Psoas muscle (tissue), 8 donors: ENCODE measurements around the gene APBB2. TPM values are rescaled to one million over a fixed set of nuclear protein-coding genes. Genes with fewer than 3 reads are reported as not detected.

ENCODE experiments used
- ATAC-seq, 4 donors: fragments of 200-7000 bp; cut with Tn5 transposase; one replicate each; pipeline ENCODE4 v1.9.1; 2020; ENCODE audit warnings: moderate library complexity in 3 of 4, mild to moderate bottlenecking in 2 of 4
- DNase-seq, 2 donors: peaks; one replicate each; pipeline ENCODE4 v3.0.0-alpha.2; 2020
- H3K27ac ChIP-seq: fragments of 200-600 bp; one replicate; pipeline ENCODE4 v1.8.0; 2022
- H3K27me3 ChIP-seq, 3 donors: fragments of 200-600 bp in 1 of 3; one replicate each; pipeline versions ENCODE4 v1.6.1 to v1.8.0; 2013 to 2022; ENCODE audit warnings: low read length in 2 of 3, mild to moderate bottlenecking in 2 of 3, moderate library complexity in 1 of 3; ENCODE audit not compliant: insufficient read depth in 3 of 3
- H3K36me3 ChIP-seq, 2 donors: fragments of 200-600 bp in 1 of 2; one replicate each; pipeline versions ENCODE4 v1.6.1 to v1.8.0; 2013 to 2022; ENCODE audit warnings: low read depth in 1 of 2, mild to moderate bottlenecking in 1 of 2, moderate library complexity in 1 of 2; ENCODE audit not compliant: insufficient read depth in 1 of 2
- H3K4me1 ChIP-seq: fragments of 200-600 bp; one replicate; pipeline ENCODE4 v1.8.0; 2022
- H3K4me3 ChIP-seq: fragments of 200-600 bp; one replicate; pipeline ENCODE4 v1.8.0; 2022; ENCODE audit warnings: mild to moderate bottlenecking
- H3K9me3 ChIP-seq: fragments of 200-600 bp; one replicate; pipeline ENCODE4 v1.8.0; 2022
- WGBS, 3 donors: extraction: QIAGEN DNeasy Blood & Tissue Kit; methylation state at CpG; one replicate each; pipeline versions ENCODE4 v1.1.6 to v1.1.7; 2013; 5-methylcytosine and 5-hydroxymethylcytosine counted together
- intact Hi-C, 2 donors: fragments of 100-400 bp; cut with DNase I; formaldehyde crosslinking; loops; one replicate each; pipeline versions ENCODE4 v1.11.0 to v1.14.2; 2022
- polyA plus RNA-seq, 3 donors: library from polyadenylated mRNA; stranded (reverse); fragments of 200-250 nt; gene quantifications; one replicate each; pipeline ENCODE4 v1.2.3, GENCODE V29; 2013
- total RNA-seq, 4 donors: library from RNA; stranded (reverse); fragmentation: NEBNext Ultra II Directional in 2 of 4; extraction: Animal tissue kit (Norgen Biotek cat#: 25700) in 2 of 4; gene quantifications; one replicate each; pipeline versions ENCODE4 v1.2.1 to v1.2.4, GENCODE V29; 2021 to 2023
- TF ChIP-seq, protein P1 (sequence below): fragments of 200-600 bp; IDR thresholded peaks from one replicate; pipeline ENCODE4 v1.8.0; 2022; ENCODE audit warnings: antibody characterized with exemption
- donor health status: healthy with polysubstance abuse.
- donor health status: DM: no; HTN: no; CAD: no; lungs with moderate emphysema.
- donor health status: Bipolar disorder and iron deficiency.
- donor health status: healthy.
- donor health status: DM: yes; HTN: yes; CAD: no.
- donor health status: DM: no; HTN: no; CAD: no.
- donor health status: DM: no; HTN: no; CAD: no.
- donor health status: DM: yes; HTN: yes; CAD: no.

Gene APBB2
- total and polyA plus RNA-seq, 7 donors = 3.1 to 37.4 (median 11.3) TPM

DNA sequence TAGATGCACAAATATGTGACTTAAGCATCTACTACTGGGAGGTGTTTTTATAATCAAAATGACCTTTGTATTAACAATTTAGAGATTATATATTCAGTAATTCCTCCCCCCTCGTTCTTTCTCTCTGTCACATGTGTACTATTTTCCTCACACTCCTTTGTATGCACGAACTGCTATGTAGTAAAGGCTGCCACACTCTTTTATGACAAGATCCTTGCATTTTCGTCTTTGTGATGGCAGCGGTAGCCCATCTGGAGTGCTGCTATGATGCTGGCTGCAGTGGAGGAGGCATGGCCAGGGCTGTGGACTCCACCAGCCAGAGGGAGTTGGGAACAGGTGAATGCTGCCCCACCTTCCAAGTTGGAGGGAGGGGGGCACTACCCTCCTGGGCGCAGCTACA lies 248.3 kb downstream of the APBB2 start:
- Histone ChIP-seq H3K9me3 (no peaks in the 10 kb centered on the region), H3K4me1 (no peaks in the 10 kb centered on the region), H3K27ac (no peak overlapping the region), H3K27me3 (no peaks in the 10 kb centered on the region), H3K4me3 (no peak overlapping the region), H3K36me3 (no peaks in the 10 kb centered on the region)
- intact Hi-C loops = no loop called here
- no peak for ATAC-seq
- 82 to 91% (median 91%) methylated on average over 5 of the region's 5 CpGs for WGBS, 3 donors
- TF ChIP-seq, protein P1, sequence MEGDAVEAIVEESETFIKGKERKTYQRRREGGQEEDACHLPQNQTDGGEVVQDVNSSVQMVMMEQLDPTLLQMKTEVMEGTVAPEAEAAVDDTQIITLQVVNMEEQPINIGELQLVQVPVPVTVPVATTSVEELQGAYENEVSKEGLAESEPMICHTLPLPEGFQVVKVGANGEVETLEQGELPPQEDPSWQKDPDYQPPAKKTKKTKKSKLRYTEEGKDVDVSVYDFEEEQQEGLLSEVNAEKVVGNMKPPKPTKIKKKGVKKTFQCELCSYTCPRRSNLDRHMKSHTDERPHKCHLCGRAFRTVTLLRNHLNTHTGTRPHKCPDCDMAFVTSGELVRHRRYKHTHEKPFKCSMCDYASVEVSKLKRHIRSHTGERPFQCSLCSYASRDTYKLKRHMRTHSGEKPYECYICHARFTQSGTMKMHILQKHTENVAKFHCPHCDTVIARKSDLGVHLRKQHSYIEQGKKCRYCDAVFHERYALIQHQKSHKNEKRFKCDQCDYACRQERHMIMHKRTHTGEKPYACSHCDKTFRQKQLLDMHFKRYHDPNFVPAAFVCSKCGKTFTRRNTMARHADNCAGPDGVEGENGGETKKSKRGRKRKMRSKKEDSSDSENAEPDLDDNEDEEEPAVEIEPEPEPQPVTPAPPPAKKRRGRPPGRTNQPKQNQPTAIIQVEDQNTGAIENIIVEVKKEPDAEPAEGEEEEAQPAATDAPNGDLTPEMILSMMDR = no peak
- no peak for DNase-seq

DNA sequence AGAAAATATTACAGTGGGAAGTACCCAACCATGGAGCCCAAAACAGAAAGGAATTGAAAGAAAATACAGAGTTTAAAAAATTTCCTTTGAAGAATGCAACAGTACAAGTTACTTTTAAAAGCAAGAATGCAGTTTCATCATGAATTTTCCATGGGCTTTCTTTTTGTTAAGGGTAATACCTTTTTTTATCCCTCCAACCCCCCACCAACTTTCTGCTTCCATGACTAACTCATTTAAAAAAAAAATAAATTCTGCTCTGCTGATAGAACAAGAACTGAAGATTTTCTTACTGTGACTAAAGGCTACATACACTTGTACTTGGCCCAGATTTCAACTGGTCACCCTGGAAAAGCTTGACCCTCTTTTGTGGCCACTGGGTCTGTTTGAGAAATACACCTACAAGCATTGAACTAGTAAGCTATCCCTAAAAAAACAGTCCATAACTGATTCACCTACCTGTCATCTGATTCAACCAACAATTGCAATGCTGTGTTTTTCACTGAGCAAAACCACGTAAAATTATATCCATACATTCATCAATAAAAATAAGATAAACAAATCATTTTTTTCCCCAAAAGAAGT lies 250.4 kb downstream of the APBB2 start:
- DNase-seq = no peak
- Histone ChIP-seq H3K27me3 (no peaks in the 10 kb centered on the region), H3K4me1 (no peaks in the 10 kb centered on the region), H3K4me3 (no peak overlapping the region), H3K9me3 (no peaks in the 10 kb centered on the region), H3K36me3 (no peaks in the 10 kb centered on the region), H3K27ac (no peak overlapping the region)
- intact Hi-C loops = no loop called here
- 95 to 100% (median 96%) methylated on average over 1 of the region's 1 CpG for WGBS, 3 donors
- TF ChIP-seq, protein P1 = no peak
- ATAC-seq = no peak

DNA sequence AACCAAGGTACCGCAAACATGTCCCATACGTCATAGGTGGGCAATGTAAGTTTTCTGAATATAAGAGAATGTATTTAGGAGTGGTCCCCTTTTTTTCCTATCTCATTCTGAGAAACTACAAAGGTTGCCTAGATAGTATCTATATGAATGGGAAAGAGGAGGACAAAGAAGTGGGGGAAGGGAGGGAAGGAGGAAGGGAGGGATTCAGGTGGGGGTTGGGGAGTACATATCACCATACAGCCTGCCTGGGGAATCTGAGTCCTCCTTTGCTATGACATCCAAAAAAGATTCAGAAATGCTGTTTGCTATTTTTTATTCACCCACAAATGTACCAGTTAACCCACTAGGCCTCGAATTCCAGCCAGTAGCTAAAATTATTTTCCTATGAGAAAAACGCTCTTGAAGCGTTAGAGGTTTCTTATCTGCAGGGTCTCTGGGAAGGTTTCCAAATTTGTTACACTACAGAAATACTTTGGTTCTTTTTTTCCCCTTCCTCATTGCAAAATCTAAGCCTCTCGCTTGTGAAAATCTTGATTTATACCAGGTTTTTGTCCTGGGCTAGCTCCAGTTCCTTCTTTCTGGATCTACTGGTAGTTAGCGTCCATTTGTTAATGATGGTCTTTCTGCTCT lies 251.7 kb downstream of the APBB2 start:
- no peaks in the 10 kb centered on the region for H3K4me1 ChIP-seq
- H3K9me3 ChIP-seq = no peaks in the 10 kb centered on the region
- TF ChIP-seq, protein P1 = no peak
- H3K27me3 ChIP-seq = no peaks in the 10 kb centered on the region
- no peak overlapping the region for H3K4me3 ChIP-seq
- WGBS, 3 donors = 89 to 91% (median 89%) methylated on average over 7 of the region's 7 CpGs
- H3K27ac ChIP-seq = no peak overlapping the region
- no peak for DNase-seq
- H3K36me3 ChIP-seq = no peaks in the 10 kb centered on the region
- no peak for ATAC-seq
- intact Hi-C loops = no loop called here

DNA sequence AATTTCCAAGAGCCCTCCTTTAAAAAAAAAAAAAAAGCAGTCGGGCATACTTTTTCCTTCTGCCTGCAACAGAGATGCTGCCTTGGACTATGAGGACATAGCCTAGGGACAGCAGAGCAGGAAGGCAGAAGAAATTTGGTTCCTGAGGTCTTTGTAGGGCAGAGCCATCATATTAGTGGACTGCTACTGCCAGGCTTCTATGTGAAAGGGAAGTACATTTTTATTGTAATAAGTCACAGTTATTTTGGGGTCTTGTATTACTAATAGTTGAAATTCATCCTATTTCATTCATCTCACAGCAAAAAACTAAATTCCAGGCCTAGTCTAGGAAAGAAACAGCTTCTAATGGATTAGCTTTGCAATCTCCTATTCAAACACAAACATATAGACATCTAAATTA lies 253.4 kb downstream of the APBB2 start:
- Histone ChIP-seq H3K9me3 (no peaks in the 10 kb centered on the region), H3K27me3 (no peaks in the 10 kb centered on the region), H3K27ac (no peak overlapping the region), H3K36me3 (no peaks in the 10 kb centered on the region), H3K4me1 (no peaks in the 10 kb centered on the region), H3K4me3 (no peak overlapping the region)
- intact Hi-C loops = no loop called here
- WGBS, 3 donors = 93 to 100% (median 95%) methylated on average over 1 of the region's 1 CpG
- TF ChIP-seq, protein P1 = no peak
- DNase-seq (no peak), ATAC-seq (no peak)

DNA sequence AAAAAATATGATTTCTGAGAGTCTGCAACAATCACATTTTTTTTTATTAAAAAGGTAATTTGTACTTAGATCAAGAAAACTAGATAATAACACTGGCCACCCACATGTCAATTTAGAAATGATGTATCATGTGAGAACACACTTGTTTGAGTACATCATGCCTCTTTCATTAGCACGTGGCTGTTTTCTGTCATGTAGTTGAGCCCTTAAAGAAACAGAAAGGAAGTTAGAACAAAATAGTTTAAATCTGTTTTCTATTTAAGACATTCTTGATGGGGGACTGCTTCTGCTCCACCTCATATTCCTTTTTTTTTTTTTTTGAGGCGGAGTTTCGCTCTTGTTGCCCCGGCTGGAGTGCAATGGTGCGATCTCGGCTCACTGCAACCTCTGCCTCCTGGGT lies 257.1 kb downstream of the APBB2 start:
- TF ChIP-seq, protein P1 = no peak
- Histone ChIP-seq H3K27ac (no peak overlapping the region), H3K9me3 (no peaks in the 10 kb centered on the region), H3K4me1 (peaks cover 14% of the 10 kb centered on the region), H3K4me3 (no peak overlapping the region), H3K27me3 (no peaks in the 10 kb centered on the region), H3K36me3 (no peaks in the 10 kb centered on the region)
- DNase-seq (no peak), ATAC-seq (no peak)
- intact Hi-C loops = no loop called here
- WGBS, 3 donors = 91 to 93% (median 93%) methylated on average over 6 of the region's 6 CpGs
